Parathyroid adenoma (tissue), 2 donors: ENCODE data around the gene SUGP2.

ENCODE experiments used
- H2AFZ ChIP-seq: fragments of 300-600 bp; sonication (generic); one replicate; pipeline ENCODE4 v1.7.0; 2017; ENCODE audit warnings: antibody characterized with exemption, mild to moderate bottlenecking
- H3K27ac ChIP-seq: fragments of 300-600 bp; sonication (generic); one replicate; pipeline ENCODE4 v1.7.0; 2017
- H3K27me3 ChIP-seq: fragments of 300-600 bp; sonication (generic); one replicate; pipeline ENCODE4 v1.7.0; 2017; ENCODE audit warnings: low read length; ENCODE audit not compliant: control insufficient read depth, insufficient read depth
- H3K36me3 ChIP-seq: fragments of 300-600 bp; sonication (generic); one replicate; pipeline ENCODE4 v1.7.0; 2017; ENCODE audit warnings: low read length; ENCODE audit not compliant: control insufficient read depth, insufficient read depth
- H3K4me1 ChIP-seq: fragments of 300-600 bp; sonication (generic); one replicate; pipeline ENCODE4 v1.7.0; 2017; ENCODE audit warnings: control low read depth
- H3K4me2 ChIP-seq: fragments of 300-600 bp; sonication (generic); one replicate; pipeline ENCODE4 v1.7.0; 2017; ENCODE audit warnings: low read length
- H3K4me3 ChIP-seq: fragments of 300-600 bp; sonication (generic); one replicate; pipeline ENCODE4 v1.7.0; 2017; ENCODE audit warnings: low read depth, low read length
- H3K79me2 ChIP-seq: fragments of 300-600 bp; sonication (generic); one replicate; pipeline ENCODE4 v1.7.0; 2017; ENCODE audit warnings: control low read depth
- H3K9ac ChIP-seq: fragments of 300-600 bp; sonication (generic); one replicate; pipeline ENCODE4 v1.7.0; 2017; ENCODE audit warnings: mild to moderate bottlenecking
- H3K9me3 ChIP-seq: fragments of 300-600 bp; sonication (generic); one replicate; pipeline ENCODE4 v1.7.0; 2017; ENCODE audit warnings: low read length; ENCODE audit not compliant: control insufficient read depth
- CTCF ChIP-seq: fragments of 300-600 bp; sonication (generic); IDR thresholded peaks from one replicate; pipeline ENCODE4 v1.7.0; 2017; ENCODE audit warnings: antibody characterized with exemption, mild to moderate bottlenecking
- donor health status: primary hyperparathyroidism.

The SUGP2 gene

DNA sequence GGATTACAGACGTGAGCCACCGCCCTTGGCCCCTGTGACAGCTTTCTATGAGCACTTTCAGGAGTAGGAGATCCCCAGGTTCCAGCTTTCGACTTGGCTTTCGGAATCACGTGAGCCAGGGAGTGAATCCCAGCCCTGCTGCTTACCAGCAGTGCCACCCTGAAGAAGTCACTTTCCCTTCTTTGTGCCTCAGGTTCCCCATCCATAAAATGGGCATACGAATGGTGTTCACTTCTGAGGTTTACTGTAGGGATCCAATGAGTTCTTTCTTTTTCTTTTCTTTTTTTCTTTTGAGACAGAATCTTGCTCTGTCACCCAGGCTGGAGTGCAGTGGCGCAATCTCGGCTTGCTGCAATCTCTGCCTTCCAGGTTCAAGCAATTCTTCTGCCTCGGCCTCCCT is 88.0 kb downstream of the SUGP2 start:
- TF ChIP-seq CTCF: no peak
- no peaks in the 10 kb centered on the region for H3K27me3 ChIP-seq
- H3K27ac ChIP-seq: no peak overlapping the region
- no peaks in the 10 kb centered on the region for H3K79me2 ChIP-seq
- H3K9me3 ChIP-seq: no peaks in the 10 kb centered on the region
- H3K4me2 ChIP-seq: no peak overlapping the region
- peaks cover 4% of the 10 kb centered on the region for H3K4me1 ChIP-seq
- no peaks in the 10 kb centered on the region for H3K36me3 ChIP-seq
- H2AFZ ChIP-seq: no peak overlapping the region
- no peak overlapping the region for H3K9ac ChIP-seq
- H3K4me3 ChIP-seq: no peak overlapping the region

- H3K9ac ChIP-seq: no peak overlapping the region
- no peak overlapping the region for H3K27ac ChIP-seq
- no peak overlapping the region for H2AFZ ChIP-seq
- H3K27me3 ChIP-seq: no peaks in the 10 kb centered on the region
- H3K4me1 ChIP-seq: peaks cover 7% of the 10 kb centered on the region
- no peak overlapping the region for H3K4me2 ChIP-seq
- no peaks in the 10 kb centered on the region for H3K36me3 ChIP-seq
- peaks cover 2% of the 10 kb centered on the region for H3K79me2 ChIP-seq
- H3K4me3 ChIP-seq: no peak overlapping the region
- no peak for TF ChIP-seq CTCF
- H3K9me3 ChIP-seq: no peaks in the 10 kb centered on the region
Measured at GRCh38 chr19:18943465-18943864, 89.9 kb downstream of the SUGP2 start.

DNA sequence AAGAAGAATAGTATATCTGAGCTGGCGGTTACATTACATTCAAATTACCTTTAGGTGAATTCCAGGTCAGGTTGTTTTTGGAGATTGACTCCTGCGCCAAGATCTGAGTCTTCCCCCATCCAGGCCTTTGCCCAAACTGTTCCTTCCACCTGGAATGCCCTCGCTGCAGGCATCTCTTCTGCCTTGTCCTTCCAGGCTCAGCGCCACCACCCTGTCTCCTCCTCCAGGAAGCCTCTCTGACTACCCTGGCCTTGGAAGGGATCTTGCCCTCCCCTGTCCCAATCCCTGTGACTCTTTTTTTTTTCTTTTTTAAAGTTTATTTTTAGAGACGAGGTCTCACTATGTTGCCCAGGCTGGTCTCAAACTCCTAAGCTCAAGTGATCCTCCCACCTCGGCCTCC is 90.6 kb downstream of the SUGP2 start:
- Histone ChIP-seq H3K27me3 (no peaks in the 10 kb centered on the region), H3K79me2 (peaks cover 2% of the 10 kb centered on the region), H3K4me1 (peaks cover 7% of the 10 kb centered on the region), H3K36me3 (no peaks in the 10 kb centered on the region), H2AFZ (no peak overlapping the region), H3K4me3 (no peak overlapping the region), H3K27ac (no peak overlapping the region), H3K4me2 (no peak overlapping the region), H3K9ac (no peak overlapping the region), H3K9me3 (no peaks in the 10 kb centered on the region)
- TF ChIP-seq CTCF: no peak

DNA sequence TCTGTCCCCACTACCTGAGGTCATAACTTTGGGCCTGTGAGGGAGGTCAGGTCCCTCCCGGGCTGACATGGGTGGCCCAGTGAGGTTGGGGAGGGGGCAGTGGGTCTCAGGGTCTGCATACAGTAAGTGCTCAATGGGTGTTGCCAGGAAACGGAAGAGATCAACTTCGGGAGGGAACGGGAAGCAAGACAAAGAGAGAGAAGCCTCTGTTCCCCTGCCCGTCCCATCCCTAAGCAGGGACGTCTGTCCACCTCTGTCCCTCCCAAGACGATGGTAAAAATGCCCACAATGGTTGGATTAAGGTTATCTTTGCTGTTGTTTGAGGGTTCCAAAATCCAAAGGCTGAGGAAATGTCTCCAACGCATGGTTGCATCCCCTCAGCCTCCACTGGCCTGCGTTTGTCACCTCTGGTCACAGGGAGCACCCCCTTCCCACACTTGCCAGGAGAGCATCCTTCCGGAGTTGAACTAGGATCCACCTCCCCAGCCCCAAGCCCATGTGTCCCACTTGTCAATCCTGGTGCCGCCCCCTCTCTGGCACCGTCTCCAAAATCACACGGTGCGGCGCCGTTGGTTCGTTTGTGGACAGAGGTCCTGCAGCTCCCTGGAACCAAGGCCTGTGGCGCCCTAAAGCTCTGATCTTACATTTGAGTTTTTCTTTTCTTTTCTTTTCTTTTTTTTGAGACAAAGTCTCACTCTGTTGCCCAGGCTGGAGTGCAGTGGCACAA is 91.5 kb downstream of the SUGP2 start:
- peaks cover 7% of the 10 kb centered on the region for H3K4me1 ChIP-seq
- H3K27me3 ChIP-seq: no peaks in the 10 kb centered on the region
- peak overlapping the region; percentile 83 for H2AFZ ChIP-seq
- H3K36me3 ChIP-seq: no peaks in the 10 kb centered on the region
- no peaks in the 10 kb centered on the region for H3K9me3 ChIP-seq
- H3K4me3 ChIP-seq: no peak overlapping the region
- H3K79me2 ChIP-seq: peaks cover 2% of the 10 kb centered on the region
- no peak for TF ChIP-seq CTCF
- H3K27ac ChIP-seq: no peak overlapping the region
- no peak overlapping the region for H3K4me2 ChIP-seq
- H3K9ac ChIP-seq: no peak overlapping the region
